Adrenal gland (tissue), 5 donors: ENCODE results near the gene FSIP1.

Experiments used
- POLR2A ChIP-seq, 2 donors: fragments of 450-650 bp; IDR thresholded peaks; one replicate each; pipeline ENCODE4 v1.6.1; 2017; ENCODE audit warnings: antibody characterized with exemption in 2 of 2, mild to moderate bottlenecking in 2 of 2, moderate library complexity in 1 of 2
- TF ChIP-seq, protein P1 (sequence below), 6 experiments: fragments of 450-650 bp in 4 of 6; fragments of 200-600 bp in 2 of 6; sonication (generic) in 1 of 6; IDR thresholded peaks; 1 replicate in 5 of 6; 2 replicates in 1 of 6; pipeline versions ENCODE4 v1.5.1 to v1.8.0; 2016 to 2021; ENCODE audit warnings: antibody characterized with exemption in 6 of 6, mild to moderate bottlenecking in 2 of 6, moderate library complexity in 1 of 6
- donor health status: DM: no; HTN: no; CAD: no.

DNA sequence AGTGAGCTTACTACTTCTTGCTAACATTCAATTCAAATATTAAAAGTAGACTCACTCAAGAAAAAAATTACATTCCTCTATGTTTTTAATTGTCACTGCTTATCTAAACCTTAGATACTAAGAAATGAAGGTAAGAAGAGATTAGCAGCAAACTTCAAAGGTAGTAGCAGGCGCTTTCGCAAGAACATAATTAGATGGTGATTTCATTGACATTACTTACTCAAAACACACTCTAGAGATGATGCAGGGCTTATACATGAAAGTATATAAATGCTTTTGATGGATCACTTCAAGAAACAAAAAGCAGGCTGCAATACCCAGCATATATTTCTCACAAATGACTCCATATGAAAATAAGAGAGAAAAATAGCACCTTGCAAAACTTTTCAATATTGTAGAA lies 86.8 kb downstream of the FSIP1 start:
- TF ChIP-seq, protein P1, sequence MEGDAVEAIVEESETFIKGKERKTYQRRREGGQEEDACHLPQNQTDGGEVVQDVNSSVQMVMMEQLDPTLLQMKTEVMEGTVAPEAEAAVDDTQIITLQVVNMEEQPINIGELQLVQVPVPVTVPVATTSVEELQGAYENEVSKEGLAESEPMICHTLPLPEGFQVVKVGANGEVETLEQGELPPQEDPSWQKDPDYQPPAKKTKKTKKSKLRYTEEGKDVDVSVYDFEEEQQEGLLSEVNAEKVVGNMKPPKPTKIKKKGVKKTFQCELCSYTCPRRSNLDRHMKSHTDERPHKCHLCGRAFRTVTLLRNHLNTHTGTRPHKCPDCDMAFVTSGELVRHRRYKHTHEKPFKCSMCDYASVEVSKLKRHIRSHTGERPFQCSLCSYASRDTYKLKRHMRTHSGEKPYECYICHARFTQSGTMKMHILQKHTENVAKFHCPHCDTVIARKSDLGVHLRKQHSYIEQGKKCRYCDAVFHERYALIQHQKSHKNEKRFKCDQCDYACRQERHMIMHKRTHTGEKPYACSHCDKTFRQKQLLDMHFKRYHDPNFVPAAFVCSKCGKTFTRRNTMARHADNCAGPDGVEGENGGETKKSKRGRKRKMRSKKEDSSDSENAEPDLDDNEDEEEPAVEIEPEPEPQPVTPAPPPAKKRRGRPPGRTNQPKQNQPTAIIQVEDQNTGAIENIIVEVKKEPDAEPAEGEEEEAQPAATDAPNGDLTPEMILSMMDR (IDR thresholded peaks at IDR 0.05), result no peak
- no peak for TF ChIP-seq POLR2A (IDR thresholded peaks at IDR 0.05)
